PC-3 (cell line): Measurements from ENCODE around the gene SAT2. TPM values are rescaled to one million over a fixed set of nuclear protein-coding genes. Genes with fewer than 3 reads are reported as not detected.

ENCODE experiments used
- ATAC-seq: fragments of 200-7000 bp; cut with Tn5 transposase; 2 replicates; pipeline ENCODE4 v1.9.1; 2020; ENCODE audit warnings: mild to moderate bottlenecking, moderate library complexity
- BruUV-seq: library from RNA; stranded (reverse); fragments of 400-500 nt; replicated peaks from 2 replicates; lab custom pipeline; 2021; lab: Mats Ljungman, UMichigan
- CTCF ChIA-PET: fragments of 300-600 bp; sonication (Branson Sonifier 250); formaldehyde crosslinking; loops from one replicate; lab custom pipeline; 2022; ENCODE audit warnings: antibody characterized with exemption; lab: Charles Lee
- POLR2A ChIA-PET: fragments of 300-600 bp; sonication (Branson Sonifier 250); formaldehyde crosslinking; loops from one replicate; lab custom pipeline; 2022; ENCODE audit warnings: antibody characterized with exemption; ENCODE audit not compliant: unreplicated experiment; lab: Charles Lee
- DNase-seq: peaks from one replicate; pipeline ENCODE4 v3.0.0-alpha.2; 2015
- H2AFZ ChIP-seq: fragments of 300-600 bp; sonication (generic); 2 replicates; pipeline ENCODE4 v1.6.0; 2016; ENCODE audit warnings: antibody characterized with exemption, low read length
- H3F3A ChIP-seq: fragments of 300-600 bp; sonication (generic); one replicate; pipeline ENCODE4 v1.6.0; 2017; ENCODE audit warnings: antibody characterized with exemption, low read length, control low read depth, mild to moderate bottlenecking; ENCODE audit not compliant: unreplicated experiment
- H3K27ac ChIP-seq: fragments of 300-600 bp; sonication (generic); 2 replicates; pipeline ENCODE4 v1.5.1; 2016; ENCODE audit warnings: mild to moderate bottlenecking, low read length
- H3K27me3 ChIP-seq: fragments of 300-600 bp; sonication (generic); 2 replicates; pipeline ENCODE4 v1.6.1; 2016; ENCODE audit warnings: low read length, mixed read lengths
- H3K36me3 ChIP-seq: fragments of 300-600 bp; sonication (generic); 2 replicates; pipeline ENCODE4 v1.6.1; 2016; ENCODE audit warnings: low read depth, mixed run types, low read length, mixed read lengths
- H3K4me1 ChIP-seq: fragments of 300-600 bp; sonication (generic); 2 replicates; pipeline ENCODE4 v1.5.1; 2016; ENCODE audit warnings: low read length; ENCODE audit not compliant: insufficient read depth
- H3K4me2 ChIP-seq: fragments of 300-600 bp; sonication (generic); 2 replicates; pipeline ENCODE4 v1.6.0; 2016; ENCODE audit warnings: low read length
- H3K4me3 ChIP-seq: fragments of 300-600 bp; sonication (generic); 2 replicates; pipeline ENCODE4 v1.5.1; 2016; ENCODE audit warnings: mild to moderate bottlenecking, low read length, mixed read lengths
- H3K79me2 ChIP-seq: fragments of 300-600 bp; sonication (generic); 2 replicates; pipeline ENCODE4 v1.6.1; 2017; ENCODE audit warnings: low read length, mixed read lengths
- H3K9ac ChIP-seq: fragments of 300-600 bp; sonication (generic); 2 replicates; pipeline ENCODE4 v1.6.0; 2016; ENCODE audit warnings: mild to moderate bottlenecking, low read length
- H3K9me2 ChIP-seq: fragments of 300-600 bp; sonication (generic); replicated peaks from 2 replicates; pipeline ENCODE4 v1.6.1; 2016; ENCODE audit warnings: mixed run types, low read length, mixed read lengths
- H3K9me3 ChIP-seq: fragments of 300-600 bp; sonication (generic); 2 replicates; pipeline ENCODE4 v1.6.1; 2016; ENCODE audit warnings: low read length, mixed read lengths
- H4K20me1 ChIP-seq: fragments of 300-600 bp; sonication (generic); 2 replicates; pipeline ENCODE4 v1.6.1; 2016; ENCODE audit warnings: low read length, mixed read lengths
- CTCF ChIP-seq: fragments of 300-600 bp; sonication (generic); conservative IDR thresholded peaks from 2 replicates; pipeline ENCODE4 v1.5.1; 2017; ENCODE audit warnings: antibody characterized with exemption, low read depth, mild to moderate bottlenecking, low read length
- EZH2 ChIP-seq: fragments of 300-600 bp; sonication (generic); IDR thresholded peaks from one replicate; pipeline ENCODE4 v1.6.1; 2017; ENCODE audit warnings: antibody characterized with exemption, mild to moderate bottlenecking, low read length; ENCODE audit not compliant: unreplicated experiment
- EZH2phosphoT487 ChIP-seq: fragments of 300-600 bp; sonication (generic); IDR thresholded peaks from 2 replicates; pipeline ENCODE4 v1.6.1; 2018; ENCODE audit warnings: mild to moderate bottlenecking, antibody characterized with exemption, low read length, borderline replicate concordance
- intact Hi-C: fragments of 100-400 bp; cut with micrococcal nuclease; formaldehyde crosslinking; loops from 2 replicates; pipeline ENCODE4 v1.9.0; 2023
- total RNA-seq: library from RNA; depleted of rRNA; stranded (reverse); fragments of >200 nt; gene quantifications from 2 replicates; pipeline ENCODE4 v1.2.3, GENCODE V29; 2014

Gene SAT2
- total RNA-seq, 1 experiment from 2014 or later, result 33.1 TPM

GRCh38 chr17:7612294-7612640, 15.4 kb downstream of the SAT2 start:
- Histone ChIP-seq H3K4me1 (peaks cover 19% of the 10 kb centered on the region), H3F3A (no peaks in the 10 kb centered on the region), H3K27me3 (no peaks in the 10 kb centered on the region), H3K4me2 (peak overlapping the region; percentile 91), H3K27ac (no peak overlapping the region), H3K9ac (no peak overlapping the region), H3K4me3 (peak overlapping the region; percentile 95), H3K79me2 (peaks cover 58% of the 10 kb centered on the region), H3K9me2 (no peaks in the 10 kb centered on the region), H3K36me3 (no peaks in the 10 kb centered on the region), H2AFZ (no peak overlapping the region), H3K9me3 (no peaks in the 10 kb centered on the region), H4K20me1 (peaks cover 8% of the 10 kb centered on the region; the same call in 1 of the 2 replicates)
- POLR2A ChIA-PET, result no interaction called here
- intact Hi-C loops, result no loop called here
- CTCF ChIA-PET, result no interaction called here
- no peak for TF ChIP-seq EZH2phosphoT487
- no peak for TF ChIP-seq CTCF
- TF ChIP-seq EZH2, result no peak
- no peak for ATAC-seq
- no TSS peak for BruUV-seq
- no peak for DNase-seq

DNA sequence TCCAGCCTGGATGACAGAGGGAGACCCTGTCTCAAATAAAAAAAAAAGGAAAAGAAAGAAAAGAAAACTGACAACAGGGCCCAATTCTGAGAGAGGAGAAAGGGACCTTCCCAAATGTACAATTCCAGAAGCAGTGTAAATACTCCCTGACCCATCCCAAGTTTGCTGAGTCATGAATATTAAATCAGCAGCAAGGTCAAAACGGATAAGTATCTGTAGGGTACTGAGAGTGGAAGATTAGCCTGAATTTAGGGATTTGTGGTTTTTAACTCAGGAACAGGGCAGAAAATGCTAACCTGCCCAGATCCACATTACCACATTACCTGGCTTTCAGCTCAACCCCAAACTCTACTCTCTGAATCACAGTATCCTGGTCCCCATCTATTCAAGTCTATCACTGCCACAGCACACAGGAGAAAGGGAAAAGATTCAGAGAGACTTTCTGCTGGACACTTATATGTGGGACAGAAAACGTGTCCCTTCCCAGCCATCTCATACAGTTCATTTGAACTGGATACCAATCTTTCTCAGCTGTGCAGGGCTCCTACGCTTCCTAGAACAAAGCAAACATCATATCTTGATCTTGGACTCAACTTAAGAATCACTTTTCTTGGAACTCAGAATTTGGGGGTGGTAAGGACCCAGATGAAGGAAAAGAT, 15.9 kb downstream of the SAT2 start:
- CTCF ChIA-PET, result no interaction called here
- no peaks in the 10 kb centered on the region for H3K9me2 ChIP-seq
- H4K20me1 ChIP-seq, result peaks cover 8% of the 10 kb centered on the region; the same call in 1 of the 2 replicates
- H3K4me1 ChIP-seq, result peaks cover 19% of the 10 kb centered on the region
- H3K9ac ChIP-seq, result no peak overlapping the region
- H3K27ac ChIP-seq, result no peak overlapping the region
- intact Hi-C loops, result no loop called here
- H3K4me2 ChIP-seq, result peak overlapping the region; percentile 91
- H3K79me2 ChIP-seq, result peaks cover 59% of the 10 kb centered on the region
- H2AFZ ChIP-seq, result no peak overlapping the region
- H3K36me3 ChIP-seq, result no peaks in the 10 kb centered on the region
- H3F3A ChIP-seq, result no peaks in the 10 kb centered on the region
- ATAC-seq (no peak), DNase-seq (no peak)
- H3K9me3 ChIP-seq, result no peaks in the 10 kb centered on the region
- peak overlapping the region; percentile 95; the same call in 1 of the 2 replicates for H3K4me3 ChIP-seq
- no TSS peak for BruUV-seq
- no peaks in the 10 kb centered on the region for H3K27me3 ChIP-seq
- TF ChIP-seq EZH2phosphoT487 (no peak), CTCF (no peak), EZH2 (no peak)
- POLR2A ChIA-PET, result no interaction called here

DNA sequence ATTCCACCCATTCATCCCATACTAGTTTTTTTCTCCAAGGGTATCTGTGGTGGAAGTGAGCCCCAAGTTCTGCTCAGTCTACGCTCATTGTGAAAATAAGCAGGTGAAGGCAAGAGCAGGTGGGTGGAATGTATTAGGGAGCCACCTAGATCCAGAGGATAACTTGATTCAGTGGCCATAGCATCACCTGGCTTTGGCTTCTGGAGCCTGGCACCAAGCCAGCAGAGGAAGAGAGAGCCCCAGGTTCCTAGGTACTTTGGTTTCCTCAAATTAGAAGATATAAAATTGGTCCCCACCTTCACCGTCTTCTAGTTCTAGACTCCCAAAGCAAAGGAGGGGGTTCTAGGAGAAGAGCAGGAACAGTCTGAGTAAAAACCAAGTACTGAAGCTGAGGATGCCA, 17.0 kb downstream of the SAT2 start:
- Histone ChIP-seq H3K4me3 (no peak overlapping the region), H3K27ac (no peak overlapping the region), H3K27me3 (no peaks in the 10 kb centered on the region), H3K4me2 (no peak overlapping the region), H2AFZ (no peak overlapping the region), H3K79me2 (peaks cover 65% of the 10 kb centered on the region), H3K9me2 (no peaks in the 10 kb centered on the region), H3K9ac (no peak overlapping the region), H3K36me3 (no peaks in the 10 kb centered on the region; the same call in 1 of the 2 replicates), H4K20me1 (peaks cover 8% of the 10 kb centered on the region; the same call in 1 of the 2 replicates), H3F3A (no peaks in the 10 kb centered on the region), H3K4me1 (peaks cover 19% of the 10 kb centered on the region), H3K9me3 (no peaks in the 10 kb centered on the region)
- DNase-seq (no peak), ATAC-seq (no peak)
- no TSS peak for BruUV-seq
- ChIA-PET POLR2A (no interaction called here), CTCF (no interaction called here)
- TF ChIP-seq CTCF (no peak), EZH2 (no peak), EZH2phosphoT487 (no peak)
- intact Hi-C loops, result no loop called here
